GM19372 (cell line): Measurements from ENCODE around the gene ARPC2.
"Not testable (repeated sequence)": the region's sequence is repeated elsewhere in the genome, so short reads cannot be mapped to it uniquely, and the experiment has no call there.

Experiments
- ATAC-seq: cut with Tn5 transposase; IDR thresholded peaks from one replicate; pipeline ENCODE4 v1.9.1; 2021; ENCODE audit warnings: mild to moderate bottlenecking, low read depth, moderate library complexity; ENCODE audit not compliant: unreplicated experiment

ARPC2 gene

GRCh38 chr2:218269900-218270720, 53.1 kb downstream of the ARPC2 start, which contains the start of the genes AAMP and PNKD:
Gene AAMP, minus strand, starts transcription at chr2:218270137. Its CDS starts 51 bp downstream, at chr2:218270086.
Gene PNKD, plus strand, starts transcription at chr2:218270519. Its CDS starts 17 bp downstream, at chr2:218270536.
- ATAC-seq = peak; percentile 92

GRCh38 chr2:218270721-218271486, 53.9 kb downstream of the ARPC2 start:
- ATAC-seq = no peak

DNA sequence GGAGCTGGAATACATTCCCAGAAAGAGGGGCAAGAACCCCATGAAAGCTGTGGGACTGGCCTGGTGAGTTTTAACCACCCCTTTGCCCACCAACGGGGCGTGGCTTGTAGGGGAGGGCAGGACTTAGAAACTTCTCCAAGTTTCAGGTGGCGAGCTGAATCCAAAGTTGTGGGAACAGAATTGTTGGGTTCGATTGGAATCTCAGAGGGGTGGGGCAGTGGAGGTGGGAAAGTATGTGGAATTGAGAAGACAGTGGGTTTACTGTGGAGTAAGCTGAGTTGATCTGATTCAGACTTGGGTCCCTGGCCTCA, 54.5 kb downstream of the ARPC2 start:
- no peak for ATAC-seq

- ATAC-seq = no peak
Observed at GRCh38 chr2:218271865-218272530, 55.0 kb downstream of the ARPC2 start.

DNA sequence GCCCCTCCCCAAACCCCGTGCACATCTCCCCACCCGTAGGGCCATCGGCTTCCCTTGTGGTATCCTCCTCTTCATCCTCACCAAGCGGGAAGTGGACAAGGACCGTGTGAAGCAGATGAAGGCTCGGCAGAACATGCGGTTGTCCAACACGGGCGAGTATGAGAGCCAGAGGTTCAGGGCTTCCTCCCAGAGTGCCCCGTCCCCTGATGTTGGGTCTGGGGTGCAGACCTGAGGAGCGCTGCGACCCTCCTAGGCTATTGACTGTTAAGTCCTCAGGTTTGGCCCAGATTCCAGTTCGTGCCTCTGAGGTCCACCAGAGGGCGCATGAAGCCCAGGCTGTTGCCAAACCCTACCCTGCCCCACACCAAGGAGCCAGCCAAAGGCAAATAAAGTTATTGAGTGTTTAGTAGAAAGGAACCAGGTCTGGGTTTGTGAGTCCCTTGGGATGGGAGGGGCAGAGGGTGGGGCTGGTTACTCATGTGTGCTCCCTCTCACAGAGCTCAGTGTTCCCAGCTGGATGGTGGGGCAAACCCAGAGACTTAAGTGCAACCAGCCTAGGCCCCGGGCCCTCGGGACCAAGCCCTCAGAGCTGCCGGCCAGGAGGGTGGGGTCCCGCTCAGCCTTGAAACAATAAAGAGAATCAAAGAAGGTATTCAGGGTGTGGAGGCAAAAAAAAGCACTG, 55.7 kb downstream of the ARPC2 start:
- ATAC-seq = peak; percentile 21

- ATAC-seq = not testable (repeated sequence)
Observed at GRCh38 chr2:218273214-218273907, 56.4 kb downstream of the ARPC2 start.

- ATAC-seq = no peak
Observed at GRCh38 chr2:218273908-218274249, 56.9 kb downstream of the ARPC2 start.

DNA sequence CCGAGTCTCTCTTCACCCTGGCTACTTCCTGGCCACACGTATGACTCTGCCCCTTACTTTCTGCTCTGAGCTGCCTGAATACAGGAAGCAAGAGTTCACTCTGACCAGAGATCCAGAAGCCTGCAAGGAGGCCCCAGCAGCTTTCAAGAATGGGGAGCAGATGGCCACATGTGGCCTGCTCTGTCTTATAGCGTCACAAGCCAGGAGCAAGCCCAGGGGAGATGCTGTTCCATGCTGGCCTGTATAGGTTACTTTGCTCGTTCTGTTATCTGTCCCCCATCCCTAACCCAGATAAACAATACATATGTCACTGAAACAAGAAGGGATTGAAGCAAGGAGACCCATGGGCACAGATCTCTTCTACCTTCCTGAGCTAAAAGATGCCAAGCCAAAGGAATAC, 57.6 kb downstream of the ARPC2 start:
- no peak for ATAC-seq

DNA sequence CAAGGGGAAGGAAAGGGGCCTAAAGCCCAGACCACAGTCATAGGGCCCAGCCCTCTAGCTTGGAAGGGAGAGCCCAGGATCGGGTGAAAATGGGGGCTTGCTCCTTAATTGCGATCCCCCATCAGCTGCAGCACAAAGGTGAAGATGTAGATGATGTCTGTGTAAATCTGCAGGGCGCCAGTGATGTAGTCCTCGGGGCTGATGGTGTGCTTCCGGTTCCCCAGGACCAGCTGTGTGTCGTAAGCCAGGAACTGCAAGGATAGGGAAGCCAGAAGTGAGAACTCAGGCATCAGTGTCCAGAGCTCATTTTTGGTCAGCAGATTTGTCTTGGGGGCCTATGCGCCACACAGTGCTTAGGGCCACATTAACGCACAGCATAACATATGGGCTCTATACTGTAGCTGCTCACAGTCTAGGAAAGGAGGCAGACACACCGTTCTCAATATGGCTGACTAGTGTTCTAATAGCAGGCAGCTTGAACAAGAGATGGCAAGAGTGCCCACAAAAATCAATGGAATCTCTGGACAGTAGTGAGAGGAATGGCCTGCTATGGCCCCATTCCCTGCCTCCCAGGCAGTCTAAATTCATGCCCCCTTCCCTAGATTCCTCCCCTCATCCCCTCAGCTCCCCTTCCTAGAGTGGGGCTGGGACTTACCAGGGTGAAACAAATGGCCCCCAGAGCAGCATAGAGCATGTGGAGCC, 58.5 kb downstream of the ARPC2 start:
- ATAC-seq = no peak

- ATAC-seq = no peak
Observed at GRCh38 chr2:218276986-218277755, 60.2 kb downstream of the ARPC2 start.

DNA sequence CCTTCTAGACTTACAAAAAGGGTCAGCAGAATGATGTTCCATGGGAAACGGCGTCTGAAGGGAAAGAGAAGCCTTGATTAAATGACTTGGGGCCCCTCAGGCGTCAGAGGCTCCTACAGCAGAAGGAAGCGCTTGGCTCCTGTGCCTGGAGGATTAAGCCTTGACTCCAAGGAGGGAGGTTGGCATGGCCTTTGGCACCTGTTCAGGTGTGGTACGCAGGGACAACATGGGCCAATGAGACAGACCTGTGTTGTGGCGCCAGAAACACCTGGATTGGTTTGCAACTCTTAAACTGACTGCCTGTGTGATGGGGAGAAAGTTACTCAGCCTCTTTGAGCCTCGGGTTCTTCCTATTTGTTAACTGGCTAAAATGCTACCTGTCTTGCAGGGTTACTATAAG, 60.9 kb downstream of the ARPC2 start:
- no peak for ATAC-seq

DNA sequence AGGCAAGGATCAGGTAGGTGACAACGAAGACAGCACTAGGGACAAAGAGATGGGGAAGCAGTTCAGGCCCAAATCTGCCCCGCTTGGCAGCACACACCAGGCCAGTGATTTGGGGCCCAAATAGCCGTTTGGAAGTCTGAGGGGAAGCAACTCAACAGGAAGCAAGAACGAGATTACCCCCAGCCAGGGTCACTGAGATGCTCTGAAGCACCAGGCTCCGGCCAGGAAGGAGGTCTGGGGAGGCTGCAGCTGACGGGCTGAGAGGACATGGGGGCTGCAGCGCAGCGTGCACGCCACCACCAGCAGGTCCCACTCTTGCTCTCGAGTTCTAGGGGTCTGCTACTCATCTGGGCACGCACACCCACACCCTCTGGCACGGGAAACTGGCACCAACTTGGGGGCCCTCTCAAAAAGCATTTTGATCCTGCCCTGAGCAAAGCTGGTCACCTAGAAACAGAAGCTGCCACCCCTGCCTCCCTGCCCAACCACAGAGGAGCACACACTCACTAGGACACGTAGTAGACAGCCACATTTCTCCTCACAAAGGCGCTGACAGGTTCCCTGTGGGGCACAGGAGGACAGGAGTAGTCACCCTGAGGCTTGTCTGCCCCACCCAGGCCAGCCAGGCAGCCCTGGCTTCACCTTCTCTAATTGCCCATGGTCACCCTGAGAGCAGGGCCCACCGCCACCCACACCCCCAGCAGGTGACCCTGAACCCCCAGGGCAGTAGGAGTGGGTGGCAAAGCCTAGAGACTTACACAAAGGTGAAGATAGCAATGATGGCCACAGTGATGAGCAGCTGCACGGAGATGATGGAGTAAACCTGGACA, 61.8 kb downstream of the ARPC2 start:
- ATAC-seq = no peak

DNA sequence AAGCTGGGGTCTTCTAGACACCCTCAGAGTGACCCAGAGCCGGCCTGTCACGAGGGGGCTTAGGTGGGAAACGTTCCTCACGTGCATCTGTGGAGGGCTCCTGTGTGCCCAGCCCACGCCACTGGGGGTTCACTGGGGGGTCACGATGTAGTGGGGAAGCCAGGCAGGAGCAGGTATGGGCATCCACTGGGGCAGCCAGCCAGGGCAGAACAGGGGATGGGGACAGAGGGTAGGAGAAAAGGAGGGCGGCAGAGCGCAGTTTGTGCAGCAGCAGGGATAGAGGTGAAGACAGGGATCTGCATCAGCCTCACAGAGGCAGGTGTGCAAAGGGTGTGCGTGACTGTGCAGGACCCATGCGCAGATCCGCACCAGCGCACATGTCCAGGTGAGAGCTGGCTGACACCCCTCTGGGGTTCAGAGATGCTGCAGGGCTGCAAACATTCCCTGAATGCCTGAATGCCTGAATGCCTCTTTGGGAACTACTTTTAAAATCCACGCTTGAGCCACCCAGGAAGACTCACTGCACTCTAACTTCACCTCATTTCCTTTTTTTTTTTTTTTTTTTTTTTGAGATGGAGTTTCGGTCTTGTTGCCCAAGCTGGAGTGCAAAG, 63.4 kb downstream of the ARPC2 start:
- ATAC-seq = no peak

DNA sequence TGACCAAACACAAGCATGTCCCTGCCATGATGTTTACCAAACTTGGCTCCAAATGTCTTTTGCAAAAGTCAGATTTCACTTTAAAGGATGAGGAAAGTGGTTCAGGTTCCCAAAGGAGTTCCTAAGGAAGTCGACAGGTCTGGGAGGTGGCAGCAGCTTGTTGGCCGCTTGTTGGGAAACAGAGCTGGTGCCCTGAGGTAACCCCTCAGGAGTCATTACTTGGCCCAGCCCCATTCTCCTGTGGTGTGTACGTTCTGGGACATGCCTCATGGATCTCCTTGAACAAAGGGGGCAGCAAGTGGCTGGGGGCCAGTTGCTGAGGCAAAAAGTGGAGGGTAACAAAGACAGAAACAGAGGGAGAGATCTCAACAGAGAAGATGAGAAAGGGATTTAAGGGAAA, 64.5 kb downstream of the ARPC2 start:
- ATAC-seq = no peak

GRCh38 chr2:218282173-218282991, 65.4 kb downstream of the ARPC2 start:
- ATAC-seq = no peak

DNA sequence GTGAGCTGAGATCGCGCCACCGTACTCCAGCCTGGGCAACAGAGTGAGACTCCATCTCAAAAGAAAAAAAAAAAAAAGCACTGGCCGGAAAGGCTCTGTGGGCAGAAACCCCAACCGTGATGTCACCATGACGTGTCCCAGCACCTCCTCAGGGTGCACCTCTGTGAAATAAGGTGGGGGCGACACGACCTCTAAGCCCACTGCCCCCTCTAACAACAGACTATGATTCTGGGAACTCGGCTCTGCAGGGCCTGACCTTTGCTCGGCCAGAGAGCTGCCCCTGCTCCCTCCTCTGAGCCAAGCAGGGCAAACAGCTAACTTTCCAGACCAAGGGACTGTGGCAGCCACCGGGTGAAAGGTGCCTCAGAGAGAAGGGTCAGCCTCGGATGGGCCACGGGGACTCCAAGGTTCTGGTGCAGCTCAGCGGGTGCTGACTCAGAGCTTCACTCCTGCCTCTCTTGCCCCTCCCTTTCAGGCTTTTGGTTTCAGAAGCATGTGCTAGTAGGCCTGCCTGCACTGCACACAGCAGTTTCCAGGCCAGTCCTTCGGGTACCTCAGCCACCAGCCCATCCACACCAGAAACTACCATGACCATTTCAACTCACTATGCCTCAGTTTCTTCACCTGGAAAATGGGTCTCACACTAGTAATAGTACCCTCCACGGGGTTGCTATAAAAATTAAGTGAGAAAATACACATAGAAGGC, 67.3 kb downstream of the ARPC2 start:
- ATAC-seq = peak; percentile 46
